K562 (cell line): ENCODE measurements around the gene AGAP1. TPM values are rescaled to one million over a fixed set of nuclear protein-coding genes. Genes with fewer than 3 reads are reported as not detected.

ENCODE experiments used
- FOXK1 ChIP-seq: sonication (generic); formaldehyde crosslinking; IDR thresholded peaks from 2 replicates; pipeline ENCODE4 v1.8.0; 2022; ENCODE audit warnings: missing genetic modification reagents, mild to moderate bottlenecking, borderline replicate concordance
- HSF4 ChIP-seq: fragments of 250-450 bp; sonication (Bioruptor Pico); IDR thresholded peaks from 2 replicates; pipeline ENCODE4 v2.1.2; 2022; ENCODE audit warnings: mild to moderate bottlenecking, moderate library complexity, borderline replicate concordance
- PHB2 ChIP-seq: fragments of 450-650 bp; IDR thresholded peaks from 2 replicates; pipeline ENCODE4 v1.6.1; 2017; ENCODE audit warnings: low read depth
- RBFOX2 ChIP-seq: fragments of 200-400 bp; formaldehyde crosslinking; IDR thresholded peaks from 2 replicates; pipeline ENCODE4 v1.6.1; 2017; ENCODE audit warnings: low read depth, mild to moderate bottlenecking, low read length, moderate library complexity
- ZC3H8 ChIP-seq: fragments of 450-650 bp; IDR thresholded peaks from 2 replicates; pipeline ENCODE4 v1.6.1; 2017
- ZFP36 ChIP-seq: fragments of 150-350 bp; IDR thresholded peaks from 2 replicates; pipeline ENCODE4 v1.6.1; 2018; ENCODE audit warnings: low read length, low read depth; ENCODE audit not compliant: partially characterized antibody
- ZNF165 ChIP-seq: fragments of 250-450 bp; sonication (Bioruptor Pico); IDR thresholded peaks from 2 replicates; pipeline ENCODE4 v1.4.0; 2020; ENCODE audit warnings: borderline replicate concordance
- ZNF696 ChIP-seq: fragments of 250-450 bp; sonication (Bioruptor Pico); conservative IDR thresholded peaks from 2 replicates; pipeline ENCODE4 v1.4.0; 2020; ENCODE audit warnings: mild to moderate bottlenecking, moderate library complexity
- ZSCAN29 ChIP-seq: fragments of 450-650 bp; IDR thresholded peaks from 2 replicates; pipeline ENCODE4 v1.6.1; 2017
- polyA plus RNA-seq, 8 experiments: library from polyadenylated mRNA; depleted of rRNA in 4 of 8; stranded (reverse) in 5 of 8; unstranded in 3 of 8; fragments of >200 nt; fragmentation: Nextera tagmentation in 2 of 8; fragmentation: Illumina TruSeq in 1 of 8; extraction: Ambion mirVana in 2 of 8; extraction: Trizol in 1 of 8; gene quantifications; 2 replicates each; pipeline versions ENCODE4 v1.2.1 to v1.2.3, GENCODE V29; 2011 to 2014; ENCODE audit warnings: inconsistent platforms in 1 of 8, missing spikeins in 1 of 8
- total RNA-seq, 7 experiments: library from RNA; depleted of rRNA in 6 of 7; stranded (reverse); fragments of >200 nt in 6 of 7; fragmentation: Illumina TruSeq in 2 of 7; extraction: Trizol in 2 of 7; gene quantifications; 2 replicates each; pipeline versions ENCODE4 v1.2.1 to v1.2.3, GENCODE V29; 2011 to 2021; ENCODE audit warnings: low replicate concordance in 1 of 7
- TF ChIP-seq, protein P1 (sequence below): fragments of 200-800 bp; sonication (Bioruptor generic); IDR thresholded peaks from 2 replicates; pipeline ENCODE4 v1.6.1; 2017; ENCODE audit warnings: missing genetic modification characterization, missing compliant biosample characterization
- TF ChIP-seq, protein P2 (sequence below): fragments of 250-450 bp; sonication (Bioruptor Pico); IDR thresholded peaks from 2 replicates; pipeline ENCODE4 v1.4.0; 2020; ENCODE audit warnings: mild to moderate bottlenecking, moderate library complexity, borderline replicate concordance
- TF ChIP-seq, protein P3 (sequence below), 2 experiments: fragments of 450-650 bp in 1 of 2; sonication (generic) in 1 of 2; formaldehyde crosslinking in 1 of 2; IDR thresholded peaks in 1 of 2; conservative IDR thresholded peaks in 1 of 2; 2 replicates each; pipeline versions ENCODE4 v1.6.1 to v1.8.1; 2016 to 2023; ENCODE audit warnings: mild to moderate bottlenecking in 2 of 2, moderate library complexity in 2 of 2, inconsistent platforms in 1 of 2, missing genetic modification reagents in 1 of 2
- TF ChIP-seq, protein P4 (sequence below): fragments of 450-650 bp; IDR thresholded peaks from 2 replicates; pipeline ENCODE4 v1.6.1; 2016; ENCODE audit warnings: borderline replicate concordance
- TF ChIP-seq, protein P5 (sequence below), 2 experiments: fragments of 450-650 bp; IDR thresholded peaks; 2 replicates each; pipeline ENCODE4 v1.6.1; 2018; ENCODE audit warnings: mild to moderate bottlenecking in 2 of 2, low read depth in 1 of 2; ENCODE audit not compliant: partially characterized antibody in 2 of 2

The AGAP1 gene
- total and polyA plus RNA-seq, 9 of the 15 experiments (the other 6 are each of a cell fraction or from before 2014, with no cell fraction given), result 1.3 to 24.0 (median 10.6) TPM

DNA sequence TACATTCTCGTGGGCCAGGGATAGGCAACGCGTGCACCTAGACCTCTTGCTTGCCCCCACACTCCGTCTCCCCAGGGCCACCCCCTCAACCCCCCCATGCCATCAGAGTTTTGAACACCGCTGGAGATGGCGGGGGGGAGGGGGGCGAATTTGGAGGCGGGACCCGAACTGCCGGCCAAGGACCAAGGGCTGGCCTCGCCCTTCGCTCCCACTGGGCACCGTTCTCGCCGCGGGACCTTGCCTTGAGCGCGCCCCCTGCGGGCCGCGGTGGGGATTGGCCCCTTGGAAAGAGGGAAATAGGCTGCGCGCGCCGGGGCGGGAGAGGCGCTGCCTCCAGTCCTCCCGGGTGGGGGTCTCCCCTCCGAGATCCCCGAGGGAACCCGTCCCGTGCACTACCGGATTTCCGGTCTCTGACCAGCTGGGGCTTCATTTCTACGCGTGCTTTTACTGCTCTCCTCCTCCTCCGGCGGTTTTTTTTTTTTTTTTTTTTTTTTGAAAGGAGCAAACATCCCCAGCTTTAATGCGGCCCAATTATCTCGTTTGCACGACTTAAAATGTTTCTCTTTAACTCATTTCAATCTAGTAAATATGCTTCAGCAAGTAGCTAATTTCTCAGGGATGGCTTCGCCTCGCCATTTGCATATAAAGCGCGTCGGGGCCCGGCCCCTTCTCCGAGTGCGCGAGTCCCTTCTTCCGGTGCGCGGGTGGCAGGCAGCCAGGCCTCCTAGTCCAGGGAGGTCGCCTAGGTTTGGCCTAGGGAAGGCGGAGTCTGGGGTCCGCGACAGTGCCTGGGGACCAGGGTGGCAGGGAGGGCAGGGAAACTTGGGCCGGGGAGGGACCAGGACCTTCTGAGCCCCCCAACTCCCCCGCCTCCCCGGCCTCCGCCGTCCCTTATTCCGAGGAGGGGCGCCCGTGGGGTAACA is 684.4 kb downstream of the AGAP1 start (continued):
- TF ChIP-seq, protein P1, sequence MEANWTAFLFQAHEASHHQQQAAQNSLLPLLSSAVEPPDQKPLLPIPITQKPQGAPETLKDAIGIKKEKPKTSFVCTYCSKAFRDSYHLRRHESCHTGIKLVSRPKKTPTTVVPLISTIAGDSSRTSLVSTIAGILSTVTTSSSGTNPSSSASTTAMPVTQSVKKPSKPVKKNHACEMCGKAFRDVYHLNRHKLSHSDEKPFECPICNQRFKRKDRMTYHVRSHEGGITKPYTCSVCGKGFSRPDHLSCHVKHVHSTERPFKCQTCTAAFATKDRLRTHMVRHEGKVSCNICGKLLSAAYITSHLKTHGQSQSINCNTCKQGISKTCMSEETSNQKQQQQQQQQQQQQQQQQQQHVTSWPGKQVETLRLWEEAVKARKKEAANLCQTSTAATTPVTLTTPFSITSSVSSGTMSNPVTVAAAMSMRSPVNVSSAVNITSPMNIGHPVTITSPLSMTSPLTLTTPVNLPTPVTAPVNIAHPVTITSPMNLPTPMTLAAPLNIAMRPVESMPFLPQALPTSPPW (CRISPR knock-in tag), result peak; percentile 41; the same call in 1 of the 2 replicates
- TF ChIP-seq ZNF165 (CRISPR knock-in tag) (no peak), FOXK1 (no peak), HSF4 (no peak), ZC3H8 (no peak), RBFOX2 (0 out of 2 replicates have a peak, but pooled peaks have one; percentile 28), PHB2 (no peak), ZSCAN29 (no peak), ZNF696 (no peak), ZFP36 (peak; percentile 53)
- TF ChIP-seq, protein P2, sequence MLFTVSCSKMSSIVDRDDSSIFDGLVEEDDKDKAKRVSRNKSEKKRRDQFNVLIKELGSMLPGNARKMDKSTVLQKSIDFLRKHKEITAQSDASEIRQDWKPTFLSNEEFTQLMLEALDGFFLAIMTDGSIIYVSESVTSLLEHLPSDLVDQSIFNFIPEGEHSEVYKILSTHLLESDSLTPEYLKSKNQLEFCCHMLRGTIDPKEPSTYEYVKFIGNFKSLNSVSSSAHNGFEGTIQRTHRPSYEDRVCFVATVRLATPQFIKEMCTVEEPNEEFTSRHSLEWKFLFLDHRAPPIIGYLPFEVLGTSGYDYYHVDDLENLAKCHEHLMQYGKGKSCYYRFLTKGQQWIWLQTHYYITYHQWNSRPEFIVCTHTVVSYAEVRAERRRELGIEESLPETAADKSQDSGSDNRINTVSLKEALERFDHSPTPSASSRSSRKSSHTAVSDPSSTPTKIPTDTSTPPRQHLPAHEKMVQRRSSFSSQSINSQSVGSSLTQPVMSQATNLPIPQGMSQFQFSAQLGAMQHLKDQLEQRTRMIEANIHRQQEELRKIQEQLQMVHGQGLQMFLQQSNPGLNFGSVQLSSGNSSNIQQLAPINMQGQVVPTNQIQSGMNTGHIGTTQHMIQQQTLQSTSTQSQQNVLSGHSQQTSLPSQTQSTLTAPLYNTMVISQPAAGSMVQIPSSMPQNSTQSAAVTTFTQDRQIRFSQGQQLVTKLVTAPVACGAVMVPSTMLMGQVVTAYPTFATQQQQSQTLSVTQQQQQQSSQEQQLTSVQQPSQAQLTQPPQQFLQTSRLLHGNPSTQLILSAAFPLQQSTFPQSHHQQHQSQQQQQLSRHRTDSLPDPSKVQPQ (CRISPR knock-in tag), result no peak
- TF ChIP-seq, protein P3, sequence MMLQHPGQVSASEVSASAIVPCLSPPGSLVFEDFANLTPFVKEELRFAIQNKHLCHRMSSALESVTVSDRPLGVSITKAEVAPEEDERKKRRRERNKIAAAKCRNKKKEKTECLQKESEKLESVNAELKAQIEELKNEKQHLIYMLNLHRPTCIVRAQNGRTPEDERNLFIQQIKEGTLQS (IDR thresholded peaks at IDR 0.05), result no peak
- TF ChIP-seq, protein P3 (CRISPR knock-in tag; conservative IDR thresholded peaks at IDR 0.05), result no peak
- TF ChIP-seq, protein P4, sequence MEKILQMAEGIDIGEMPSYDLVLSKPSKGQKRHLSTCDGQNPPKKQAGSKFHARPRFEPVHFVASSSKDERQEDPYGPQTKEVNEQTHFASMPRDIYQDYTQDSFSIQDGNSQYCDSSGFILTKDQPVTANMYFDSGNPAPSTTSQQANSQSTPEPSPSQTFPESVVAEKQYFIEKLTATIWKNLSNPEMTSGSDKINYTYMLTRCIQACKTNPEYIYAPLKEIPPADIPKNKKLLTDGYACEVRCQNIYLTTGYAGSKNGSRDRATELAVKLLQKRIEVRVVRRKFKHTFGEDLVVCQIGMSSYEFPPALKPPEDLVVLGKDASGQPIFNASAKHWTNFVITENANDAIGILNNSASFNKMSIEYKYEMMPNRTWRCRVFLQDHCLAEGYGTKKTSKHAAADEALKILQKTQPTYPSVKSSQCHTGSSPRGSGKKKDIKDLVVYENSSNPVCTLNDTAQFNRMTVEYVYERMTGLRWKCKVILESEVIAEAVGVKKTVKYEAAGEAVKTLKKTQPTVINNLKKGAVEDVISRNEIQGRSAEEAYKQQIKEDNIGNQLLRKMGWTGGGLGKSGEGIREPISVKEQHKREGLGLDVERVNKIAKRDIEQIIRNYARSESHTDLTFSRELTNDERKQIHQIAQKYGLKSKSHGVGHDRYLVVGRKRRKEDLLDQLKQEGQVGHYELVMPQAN, result no peak
- TF ChIP-seq, protein P5, sequence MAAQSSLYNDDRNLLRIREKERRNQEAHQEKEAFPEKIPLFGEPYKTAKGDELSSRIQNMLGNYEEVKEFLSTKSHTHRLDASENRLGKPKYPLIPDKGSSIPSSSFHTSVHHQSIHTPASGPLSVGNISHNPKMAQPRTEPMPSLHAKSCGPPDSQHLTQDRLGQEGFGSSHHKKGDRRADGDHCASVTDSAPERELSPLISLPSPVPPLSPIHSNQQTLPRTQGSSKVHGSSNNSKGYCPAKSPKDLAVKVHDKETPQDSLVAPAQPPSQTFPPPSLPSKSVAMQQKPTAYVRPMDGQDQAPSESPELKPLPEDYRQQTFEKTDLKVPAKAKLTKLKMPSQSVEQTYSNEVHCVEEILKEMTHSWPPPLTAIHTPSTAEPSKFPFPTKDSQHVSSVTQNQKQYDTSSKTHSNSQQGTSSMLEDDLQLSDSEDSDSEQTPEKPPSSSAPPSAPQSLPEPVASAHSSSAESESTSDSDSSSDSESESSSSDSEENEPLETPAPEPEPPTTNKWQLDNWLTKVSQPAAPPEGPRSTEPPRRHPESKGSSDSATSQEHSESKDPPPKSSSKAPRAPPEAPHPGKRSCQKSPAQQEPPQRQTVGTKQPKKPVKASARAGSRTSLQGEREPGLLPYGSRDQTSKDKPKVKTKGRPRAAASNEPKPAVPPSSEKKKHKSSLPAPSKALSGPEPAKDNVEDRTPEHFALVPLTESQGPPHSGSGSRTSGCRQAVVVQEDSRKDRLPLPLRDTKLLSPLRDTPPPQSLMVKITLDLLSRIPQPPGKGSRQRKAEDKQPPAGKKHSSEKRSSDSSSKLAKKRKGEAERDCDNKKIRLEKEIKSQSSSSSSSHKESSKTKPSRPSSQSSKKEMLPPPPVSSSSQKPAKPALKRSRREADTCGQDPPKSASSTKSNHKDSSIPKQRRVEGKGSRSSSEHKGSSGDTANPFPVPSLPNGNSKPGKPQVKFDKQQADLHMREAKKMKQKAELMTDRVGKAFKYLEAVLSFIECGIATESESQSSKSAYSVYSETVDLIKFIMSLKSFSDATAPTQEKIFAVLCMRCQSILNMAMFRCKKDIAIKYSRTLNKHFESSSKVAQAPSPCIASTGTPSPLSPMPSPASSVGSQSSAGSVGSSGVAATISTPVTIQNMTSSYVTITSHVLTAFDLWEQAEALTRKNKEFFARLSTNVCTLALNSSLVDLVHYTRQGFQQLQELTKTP (IDR thresholded peaks at IDR 0.05; ENCODE audit: low read depth in 1 of 2, partially characterized antibody in 2 of 2), result no peak
